Neuronal stem cell (in vitro differentiated cells): ENCODE data around the gene SMTN.

Experiments
- DNase-seq: peaks from one replicate; pipeline ENCODE4 v3.0.0-alpha.2; 2013; ENCODE audit warnings: low spot score
- H2AFZ ChIP-seq: one replicate; pipeline ENCODE4 v1.6.1; 2013; ENCODE audit warnings: mild to moderate bottlenecking, low read length, inconsistent platforms
- H2AK5ac ChIP-seq: 2 replicates; pipeline ENCODE4 v1.6.1; 2013; ENCODE audit warnings: low read depth, mild to moderate bottlenecking, inconsistent platforms, low read length, moderate library complexity, mixed read lengths
- H2BK120ac ChIP-seq: 2 replicates; pipeline ENCODE4 v1.6.1; 2013; ENCODE audit warnings: low read depth, mild to moderate bottlenecking, inconsistent platforms, low read length, moderate library complexity, mixed read lengths
- H2BK12ac ChIP-seq: one replicate; pipeline ENCODE4 v1.6.1; 2013; ENCODE audit warnings: low read length, inconsistent platforms
- H2BK15ac ChIP-seq: 2 replicates; pipeline ENCODE4 v1.6.1; 2013; ENCODE audit warnings: mild to moderate bottlenecking, low read length, inconsistent platforms, mixed read lengths
- H2BK5ac ChIP-seq: one replicate; pipeline ENCODE4 v1.6.1; 2013; ENCODE audit warnings: inconsistent platforms, mild to moderate bottlenecking, low read length, moderate library complexity
- H3K14ac ChIP-seq: one replicate; pipeline ENCODE4 v1.6.1; 2013; ENCODE audit warnings: low read length, inconsistent platforms
- H3K18ac ChIP-seq: 2 replicates; pipeline ENCODE4 v1.6.1; 2013; ENCODE audit warnings: low read length, inconsistent platforms
- H3K23ac ChIP-seq: 2 replicates; pipeline ENCODE4 v1.6.1; 2013; ENCODE audit warnings: low read depth, mild to moderate bottlenecking, mixed read lengths, low read length, inconsistent platforms; ENCODE audit not compliant: poor library complexity
- H3K27ac ChIP-seq: replicated peaks from 3 replicates; pipeline ENCODE4 v1.5.1; 2013; ENCODE audit warnings: low read length, inconsistent platforms
- H3K27me3 ChIP-seq, 3 experiments: 2 replicates each; pipeline ENCODE4 v1.6.1; 2013; ENCODE audit warnings: low read length in 3 of 3, mild to moderate bottlenecking in 2 of 3, inconsistent platforms in 1 of 3, low read depth in 1 of 3, mixed read lengths in 1 of 3, moderate library complexity in 1 of 3; ENCODE audit not compliant: control insufficient read depth in 3 of 3, insufficient read depth in 3 of 3
- H3K36me3 ChIP-seq, 2 donors: replicated peaks in 1 of 2; 2 replicates each; pipeline ENCODE4 v1.6.1; 2013; ENCODE audit warnings: low read length in 2 of 2; ENCODE audit not compliant: control insufficient read depth in 2 of 2, insufficient read depth in 2 of 2
- H3K4ac ChIP-seq: 2 replicates; pipeline ENCODE4 v1.6.1; 2013; ENCODE audit warnings: inconsistent platforms, mild to moderate bottlenecking, low read length, moderate library complexity
- H3K4me1 ChIP-seq, 2 donors: 1 replicate in 1 of 2; 2 replicates in 1 of 2; pipeline ENCODE4 v1.6.1; 2013; ENCODE audit warnings: low read length in 2 of 2, low read depth in 1 of 2; ENCODE audit not compliant: control insufficient read depth in 2 of 2, insufficient read depth in 1 of 2
- H3K4me2 ChIP-seq: one replicate; pipeline ENCODE4 v1.6.1; 2013; ENCODE audit warnings: mild to moderate bottlenecking, low read length, inconsistent platforms; ENCODE audit not compliant: insufficient read depth, poor library complexity, severe bottlenecking
- H3K4me3 ChIP-seq, 2 donors: 2 replicates each; pipeline ENCODE4 v1.5.1; 2013; ENCODE audit warnings: low read length in 2 of 2, mild to moderate bottlenecking in 2 of 2, inconsistent platforms in 1 of 2, moderate library complexity in 1 of 2
- H3K79me1 ChIP-seq: one replicate; pipeline ENCODE4 v1.6.1; 2013; ENCODE audit warnings: low read depth, mild to moderate bottlenecking, inconsistent platforms, low read length, moderate library complexity
- H3K9ac ChIP-seq: one replicate; pipeline ENCODE4 v1.6.1; 2013; ENCODE audit warnings: mild to moderate bottlenecking, low read depth, low read length, inconsistent platforms; ENCODE audit not compliant: poor library complexity
- H3K9me3 ChIP-seq, 2 donors: replicated peaks in 1 of 2; 2 replicates each; pipeline versions ENCODE3 to v1.6.1; 2013; ENCODE audit warnings: low read length in 2 of 2, mild to moderate bottlenecking in 2 of 2, inconsistent platforms in 1 of 2, low read depth in 1 of 2, mixed read lengths in 1 of 2, moderate library complexity in 1 of 2; ENCODE audit not compliant: control insufficient read depth in 2 of 2, insufficient read depth in 1 of 2
- H4K8ac ChIP-seq: one replicate; pipeline ENCODE4 v1.6.1; 2013; ENCODE audit warnings: low read depth, mild to moderate bottlenecking, inconsistent platforms, low read length, moderate library complexity
- H4K91ac ChIP-seq: one replicate; pipeline ENCODE4 v1.6.1; 2013; ENCODE audit warnings: low read length, low read depth, mild to moderate bottlenecking, inconsistent platforms; ENCODE audit not compliant: poor library complexity
- WGBS, 2 donors: extraction: QIAGEN DNeasy Blood & Tissue Kit; methylation state at CpG; one replicate each; pipeline ENCODE4 v1.1.7; 2013; ENCODE audit warnings: missing lambda C conversion rate in 2 of 2, mixed read lengths in 1 of 2; ENCODE audit not compliant: insufficient read length in 2 of 2, insufficient replicate concordance in 1 of 2; ENCODE audit errors: extremely low coverage in 2 of 2; 5-methylcytosine and 5-hydroxymethylcytosine counted together

Gene SMTN

GRCh38 chr22:31135706-31136105, 54.6 kb downstream of the SMTN start:
- Histone ChIP-seq H4K91ac (no peak overlapping the region), H3K27me3 (no peaks in the 10 kb centered on the region), H2BK5ac (no peak overlapping the region), H3K79me1 (peaks cover 12% of the 10 kb centered on the region), H3K27ac (no peak overlapping the region), H3K18ac (peak overlapping the region; percentile 15), H2AK5ac (no peak overlapping the region), H3K4me1 (peaks cover 13 to 21% of the 10 kb centered on the region in 2 donors), H3K4ac (no peak overlapping the region), H3K9me3 (no peaks in the 10 kb centered on the region), H3K9ac (peak overlapping the region; percentile 3), H3K14ac (no peak overlapping the region), H3K23ac (no peak overlapping the region), H3K4me2 (no peak overlapping the region), H2BK120ac (no peak overlapping the region), H3K4me3 (no peak overlapping the region), H2AFZ (no peak overlapping the region), H2BK12ac (no peak overlapping the region), H3K36me3 (peaks cover 30 to 60% of the 10 kb centered on the region in 2 donors), H4K8ac (no peak overlapping the region), H2BK15ac (no peak overlapping the region)
- DNase-seq = no peak
- no CpG with 5 or more reads among the region's 6 CpGs for WGBS, 2 donors

- Histone ChIP-seq H2AFZ (no peak overlapping the region), H3K18ac (no peak overlapping the region), H2BK12ac (no peak overlapping the region), H3K4me2 (no peak overlapping the region), H2BK5ac (no peak overlapping the region), H3K4ac (no peak overlapping the region), H4K8ac (no peak overlapping the region), H3K27me3 (no peaks in the 10 kb centered on the region), H3K23ac (no peak overlapping the region), H3K27ac (no peak overlapping the region), H3K9me3 (no peaks in the 10 kb centered on the region), H3K79me1 (peaks cover 12% of the 10 kb centered on the region), H2BK15ac (no peak overlapping the region), H2AK5ac (no peak overlapping the region), H3K4me1 (peaks cover 15 to 24% of the 10 kb centered on the region in 2 donors), H3K9ac (no peak overlapping the region), H3K36me3 (peaks cover 30 to 60% of the 10 kb centered on the region in 2 donors), H4K91ac (no peak overlapping the region), H3K14ac (no peak overlapping the region), H2BK120ac (no peak overlapping the region), H3K4me3 (no peak overlapping the region)
- WGBS, 2 donors = no CpG with 5 or more reads among the region's 9 CpGs
- DNase-seq = no peak
These were observed 55.0 kb downstream of the SMTN start for GRCh38 chr22:31136155-31136554.

DNA sequence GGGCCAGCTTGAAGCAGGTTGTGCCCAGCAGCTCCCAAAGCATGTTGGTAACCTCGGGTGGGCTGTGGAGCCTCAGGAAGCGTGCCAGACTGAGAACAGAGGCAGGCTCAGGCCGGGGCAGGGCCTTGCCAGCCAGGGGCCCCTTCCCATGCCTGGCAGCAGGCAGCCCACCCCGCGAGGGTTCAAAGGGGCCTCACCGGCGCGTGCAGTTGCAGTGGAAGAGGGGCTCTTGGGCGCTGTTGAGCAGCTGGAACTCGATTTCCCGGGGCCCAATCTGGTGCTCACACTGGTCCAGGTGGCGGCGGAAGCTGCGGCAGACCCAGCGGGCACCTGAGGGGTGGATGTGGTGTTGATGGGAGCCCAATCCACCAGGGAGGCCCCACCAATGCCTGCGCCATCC, 55.6 kb downstream of the SMTN start:
- Histone ChIP-seq H3K14ac (no peak overlapping the region), H4K8ac (no peak overlapping the region), H2BK120ac (no peak overlapping the region), H3K27ac (no peak overlapping the region), H4K91ac (no peak overlapping the region), H2AK5ac (no peak overlapping the region), H2AFZ (no peak overlapping the region), H3K36me3 (peaks cover 30 to 60% of the 10 kb centered on the region in 2 donors), H2BK12ac (no peak overlapping the region), H3K9ac (no peak overlapping the region), H3K9me3 (no peaks in the 10 kb centered on the region), H3K4me2 (no peak overlapping the region), H3K4me1 (peaks cover 15 to 24% of the 10 kb centered on the region in 2 donors), H3K4me3 (no peak overlapping the region), H3K79me1 (peaks cover 12% of the 10 kb centered on the region), H3K27me3 (no peaks in the 10 kb centered on the region), H3K23ac (no peak overlapping the region), H2BK5ac (no peak overlapping the region), H3K18ac (no peak overlapping the region), H3K4ac (no peak overlapping the region), H2BK15ac (no peak overlapping the region)
- no peak for DNase-seq
- WGBS, 2 donors = no CpG with 5 or more reads among the region's 16 CpGs

- no peak overlapping the region for H3K9ac ChIP-seq
- no peak overlapping the region for H2AFZ ChIP-seq
- H3K36me3 ChIP-seq = peaks cover 30 to 60% of the 10 kb centered on the region in 2 donors
- peaks cover 12% of the 10 kb centered on the region for H3K79me1 ChIP-seq
- H3K4me1 ChIP-seq = peaks cover 15 to 24% of the 10 kb centered on the region in 2 donors
- no peak overlapping the region for H3K18ac ChIP-seq
- DNase-seq = no peak
- H3K23ac ChIP-seq = no peak overlapping the region
- H3K4me3 ChIP-seq = no peak overlapping the region
- H3K4me2 ChIP-seq = no peak overlapping the region
- H3K9me3 ChIP-seq = no peaks in the 10 kb centered on the region
- no peak overlapping the region for H3K14ac ChIP-seq
- no peak overlapping the region for H2BK5ac ChIP-seq
- no peak overlapping the region for H2AK5ac ChIP-seq
- peak overlapping the region; percentile 56 for H4K8ac ChIP-seq
- WGBS, 2 donors = no CpG with 5 or more reads among the region's 10 CpGs
- H2BK120ac ChIP-seq = no peak overlapping the region
- no peak overlapping the region for H2BK12ac ChIP-seq
- H3K4ac ChIP-seq = no peak overlapping the region
- H3K27ac ChIP-seq = no peak overlapping the region
- H4K91ac ChIP-seq = no peak overlapping the region
- H3K27me3 ChIP-seq = peaks cover 0 to 3% (median 0%) of the 10 kb centered on the region in 3 experiments
- H2BK15ac ChIP-seq = no peak overlapping the region
These were observed 56.6 kb downstream of the SMTN start for GRCh38 chr22:31137721-31138120.
